Medulla oblongata (tissue), 1 donor: Measurements from ENCODE around the gene HSPB9.
A peak's percentile ranks its signal among the peaks of the same experiment; 100 is the strongest.
"Not testable (repeated sequence)": the region's sequence is repeated elsewhere in the genome, so short reads cannot be mapped to it uniquely, and the experiment has no call there.

ENCODE experiments used
- DNase-seq: peaks from one replicate; pipeline ENCODE4 v3.0.0-alpha.2; 2015; ENCODE audit errors: extremely low spot score

HSPB9 gene

GRCh38 chr17:42143138-42143537 is 20.5 kb downstream of the HSPB9 start:
- not testable (repeated sequence) for DNase-seq

- DNase-seq: no peak
These were observed 24.5 kb downstream of the HSPB9 start for GRCh38 chr17:42146911-42147607.

- DNase-seq: no peak
These were observed 31.5 kb downstream of the HSPB9 start for GRCh38 chr17:42153919-42154742.

- DNase-seq: no peak
These were observed 33.0 kb downstream of the HSPB9 start for GRCh38 chr17:42155614-42156045.

- DNase-seq: no peak
These were observed 37.4 kb downstream of the HSPB9 start for GRCh38 chr17:42159796-42160530.

GRCh38 chr17:42160531-42160910 is 37.9 kb downstream of the HSPB9 start:
- DNase-seq: no peak

GRCh38 chr17:42163113-42163512 is 40.5 kb downstream of the HSPB9 start:
- DNase-seq: no peak

- no peak for DNase-seq
These were observed 41.2 kb downstream of the HSPB9 start for GRCh38 chr17:42163696-42164407.

GRCh38 chr17:42165751-42166150 is 43.1 kb downstream of the HSPB9 start:
- no peak for DNase-seq

GRCh38 chr17:42166196-42166763 is 43.7 kb downstream of the HSPB9 start:
- no peak for DNase-seq

GRCh38 chr17:42167807-42168206 is 45.2 kb downstream of the HSPB9 start:
- peak; percentile 33 for DNase-seq

GRCh38 chr17:42169351-42169750 is 46.7 kb downstream of the HSPB9 start:
- DNase-seq: no peak

- no peak for DNase-seq
These were observed 49.2 kb downstream of the HSPB9 start for GRCh38 chr17:42171831-42172230.
